Stimulated activated CD8-positive, alpha-beta memory T cell treated with anti-CD3 and anti-CD28 coated beads, Interleukin-15, amount 100 ng/mL, for 1 hour (primary cell): ENCODE data around the gene XAB2.

Experiments
- DNase-seq: peaks from one replicate; pipeline ENCODE4 v3.0.0-alpha.2; 2020; ENCODE audit warnings: low read depth

The XAB2 gene

DNA sequence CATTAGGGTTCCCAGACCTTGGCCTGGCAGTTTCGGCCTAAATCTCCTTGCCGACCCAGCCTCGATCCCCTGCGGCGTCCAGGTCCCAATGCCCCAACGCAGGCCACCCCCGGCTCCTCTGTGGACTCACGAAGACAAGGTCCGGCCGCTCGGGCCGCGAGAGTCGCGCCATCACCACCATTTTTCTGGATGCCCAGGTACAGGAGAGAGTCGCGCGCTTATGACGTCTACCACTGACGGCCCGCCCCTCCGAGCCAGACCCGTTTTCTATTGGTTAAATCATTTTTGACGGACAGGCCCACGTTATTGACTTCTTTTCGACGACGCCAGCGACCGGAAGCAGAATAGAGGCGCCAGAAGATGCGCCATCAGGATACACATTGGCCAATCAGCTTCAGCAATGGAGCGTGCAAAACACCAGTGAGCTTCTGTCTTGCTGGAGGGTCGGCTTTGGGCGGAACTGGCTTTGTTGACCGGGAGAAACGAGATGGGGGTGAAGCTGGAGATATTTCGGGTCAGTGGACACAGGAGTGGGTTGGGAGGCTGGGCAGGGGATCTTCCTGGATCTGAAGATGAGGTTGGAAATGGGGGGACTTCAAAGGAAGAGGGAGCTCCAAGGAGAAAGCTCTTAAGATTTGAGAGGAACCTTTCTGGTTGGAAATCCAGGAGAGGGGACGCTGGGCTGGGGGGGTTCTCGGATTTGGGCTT lies at the start of gene XAB2, which contains the start of gene PET100:
XAB2 (minus strand) TSS at position 199 of the 708 bp plus-strand sequence; CDS start at position 181, 18 bp downstream.
PET100 (plus strand) TSS at position 447 of the 708 bp plus-strand sequence; CDS start at position 488, 41 bp downstream.
- DNase-seq: peak; percentile 89

DNA sequence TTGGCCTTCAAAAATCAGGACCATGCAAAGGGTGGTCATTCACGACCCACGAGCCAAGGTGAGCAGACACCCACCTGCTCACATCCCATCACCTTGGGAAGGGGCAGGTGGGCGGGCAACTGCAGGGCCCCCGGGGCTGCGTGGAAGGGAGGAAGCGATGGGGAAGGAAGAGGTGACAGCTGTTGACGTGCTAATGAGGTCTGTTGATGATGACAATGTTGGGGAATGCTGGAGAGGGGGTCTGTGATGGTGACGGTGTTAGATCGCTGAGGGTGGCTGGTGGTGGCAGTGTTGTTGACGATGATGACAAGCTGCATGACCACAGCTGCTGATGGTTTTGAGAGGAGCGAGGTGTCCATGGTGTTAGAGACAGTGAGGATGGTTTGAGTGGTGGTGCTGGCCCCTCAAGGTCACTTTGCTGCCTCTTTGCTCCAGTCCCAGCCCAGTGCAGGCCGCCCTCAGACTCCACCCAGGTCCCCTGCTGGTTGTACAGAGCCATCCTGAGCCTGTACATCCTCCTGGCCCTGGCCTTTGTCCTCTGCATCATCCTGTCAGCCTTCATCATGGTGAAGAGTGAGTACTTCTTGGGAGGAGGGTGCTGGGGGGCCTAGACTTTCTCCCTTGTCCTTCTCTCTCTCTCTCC lies 48.4 kb upstream of the XAB2 start:
- DNase-seq: no peak

DNA sequence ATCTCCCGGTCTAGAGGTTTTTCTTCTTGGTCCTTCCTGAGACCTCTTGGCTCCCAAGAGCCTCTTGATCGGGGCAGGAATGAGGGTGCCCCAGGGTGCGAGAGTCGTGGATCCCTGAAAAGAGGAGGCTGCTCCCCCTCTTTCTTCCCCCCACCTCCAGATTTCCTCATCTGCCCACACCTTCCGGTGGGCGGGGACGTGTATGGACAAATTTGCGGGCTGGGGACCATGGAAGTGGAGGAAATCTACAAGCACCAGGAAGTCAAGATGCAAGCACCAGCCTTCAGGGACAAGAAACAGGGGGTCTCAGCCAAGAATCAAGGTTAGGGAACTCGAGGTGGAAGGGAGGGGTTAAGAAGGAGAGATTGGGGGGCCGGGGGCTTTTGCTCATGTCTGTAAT lies 47.5 kb upstream of the XAB2 start, which contains the start of gene MCEMP1:
MCEMP1 (plus strand) TSS at position 237 of the 400 bp plus-strand sequence; CDS start at position 268, 31 bp downstream.
- no peak for DNase-seq

DNA sequence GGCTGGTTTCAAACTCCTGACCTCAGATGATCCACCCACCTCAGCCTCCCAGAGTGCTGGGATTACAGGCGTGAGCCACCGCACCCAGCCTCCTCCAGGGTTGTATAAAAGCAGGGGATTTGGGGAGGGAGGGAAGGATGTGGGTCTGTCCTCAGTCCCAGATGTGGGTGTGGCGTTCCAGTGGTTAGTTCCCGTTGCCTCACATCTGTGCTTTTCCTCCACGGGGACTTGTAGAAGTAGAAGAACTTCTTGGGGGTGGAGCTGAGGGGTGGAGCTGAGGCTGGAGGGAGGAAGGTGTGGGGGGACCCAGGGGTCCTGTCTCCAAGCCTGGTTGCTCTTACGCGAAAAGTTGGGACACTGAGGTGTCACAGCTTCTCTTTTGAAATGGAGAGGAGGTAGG lies 47.0 kb upstream of the XAB2 start:
- no peak for DNase-seq

DNA sequence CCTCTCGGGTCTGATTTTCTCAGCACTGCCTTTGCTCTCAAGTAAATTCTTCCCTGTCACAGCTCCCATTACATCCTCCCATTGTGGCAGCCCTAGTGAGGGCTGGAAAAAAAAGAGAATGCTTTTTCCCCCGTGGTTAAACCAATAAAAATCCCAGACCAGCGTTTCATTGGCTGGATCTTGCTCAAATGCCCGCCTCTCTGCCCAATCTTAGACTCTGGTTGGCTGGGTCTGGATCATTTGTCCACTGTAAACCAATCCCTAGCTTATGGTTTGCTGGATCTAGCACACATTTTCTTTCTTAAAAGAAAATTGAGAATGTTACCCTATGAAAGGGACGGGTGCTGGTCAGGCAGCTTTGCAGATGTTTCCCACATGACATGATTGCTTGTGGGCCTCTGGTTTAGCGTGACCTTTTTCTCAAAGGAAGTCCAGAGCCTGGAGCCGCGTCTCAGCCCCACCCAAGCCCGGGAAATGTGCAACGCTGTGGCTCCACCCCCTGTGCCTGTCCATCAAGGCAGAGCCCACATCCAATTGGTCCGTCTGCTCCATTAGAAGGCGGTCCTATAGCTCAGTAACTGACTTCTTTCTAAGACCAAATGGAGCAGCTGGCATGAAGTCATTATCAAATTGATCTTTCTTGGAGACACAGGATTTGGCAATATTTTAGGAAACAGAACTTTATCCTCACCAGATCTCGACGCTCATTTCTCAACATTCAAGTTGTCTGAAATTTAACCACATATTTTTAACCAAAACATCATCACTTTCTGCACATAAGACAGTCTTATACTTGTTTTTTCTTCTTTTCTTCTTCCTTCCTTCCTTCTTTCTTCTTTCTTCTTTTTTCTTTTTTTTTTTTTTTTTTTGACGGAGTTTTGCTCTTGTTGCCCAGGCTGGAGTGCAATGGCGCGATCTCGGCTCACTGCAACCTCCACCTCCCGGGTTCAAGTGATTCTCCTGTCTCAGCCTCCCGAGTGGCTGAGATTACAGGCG lies 45.0 kb upstream of the XAB2 start:
- DNase-seq: no peak

DNA sequence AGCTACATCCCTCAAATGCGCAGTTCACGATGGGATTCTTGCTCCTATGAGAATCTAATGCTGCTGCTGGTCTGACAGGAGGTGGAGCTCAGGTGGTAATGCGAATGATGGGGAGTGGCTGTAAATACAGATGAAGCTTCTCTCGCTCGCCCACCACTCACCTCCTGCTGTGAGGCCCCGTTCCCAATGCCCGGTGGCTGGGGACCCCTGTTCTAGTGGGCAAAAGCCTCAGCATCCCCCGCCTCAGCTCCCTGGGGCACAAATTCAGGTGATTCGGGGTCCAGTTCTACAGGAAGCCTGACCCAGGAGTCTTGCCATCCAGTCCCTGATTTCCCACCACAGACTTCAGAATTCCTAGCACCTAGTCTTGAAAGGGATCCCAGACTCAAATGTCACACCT lies 43.2 kb upstream of the XAB2 start:
- DNase-seq: no peak

DNA sequence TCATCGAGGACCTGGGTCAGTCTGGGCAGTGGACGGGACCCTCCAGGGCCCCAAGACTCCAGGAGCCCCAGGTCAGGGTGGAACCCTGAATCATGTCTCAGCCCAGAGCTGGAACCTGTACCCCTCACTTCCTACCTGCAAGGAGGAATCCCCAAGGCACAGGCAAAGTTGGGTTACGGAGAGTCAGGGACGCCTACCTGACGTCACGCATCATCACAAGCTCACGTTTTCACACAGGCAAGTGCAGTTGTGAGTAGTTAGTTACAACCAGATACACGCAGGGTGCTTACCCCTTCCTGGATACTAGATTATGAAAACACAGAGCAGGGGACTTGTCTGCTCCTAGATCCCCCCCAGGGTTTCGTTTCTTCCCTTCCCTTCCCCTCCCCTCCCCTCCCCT lies 41.4 kb upstream of the XAB2 start:
- no peak for DNase-seq

DNA sequence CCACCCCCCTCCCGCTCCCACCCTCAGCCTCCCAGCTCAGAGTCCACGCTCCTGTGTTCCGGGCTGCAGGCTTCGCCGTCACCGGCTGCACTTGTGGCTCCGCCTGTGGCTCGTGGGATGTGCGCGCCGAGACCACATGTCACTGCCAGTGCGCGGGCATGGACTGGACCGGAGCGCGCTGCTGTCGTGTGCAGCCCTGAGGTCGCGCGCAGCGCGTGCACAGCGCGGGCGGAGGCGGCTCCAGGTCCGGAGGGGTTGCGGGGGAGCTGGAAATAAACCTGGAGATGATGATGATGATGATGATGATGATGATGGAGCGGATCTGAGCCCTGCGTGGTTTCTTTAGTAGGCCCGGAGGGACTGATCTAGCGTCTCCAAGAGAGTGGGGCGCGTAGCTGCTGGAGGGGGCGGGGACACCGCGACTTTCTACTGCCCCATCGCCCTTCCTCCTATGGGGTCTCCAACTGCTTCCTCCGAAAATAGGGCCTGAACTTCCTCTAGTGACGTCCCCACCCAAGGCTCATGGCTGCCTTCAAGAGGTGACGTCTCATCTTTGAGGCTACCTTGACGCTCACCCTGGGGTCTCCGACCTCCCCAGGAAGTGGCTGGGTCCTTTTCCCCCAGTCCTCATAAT lies 40.9 kb upstream of the XAB2 start:
- DNase-seq: no peak

DNA sequence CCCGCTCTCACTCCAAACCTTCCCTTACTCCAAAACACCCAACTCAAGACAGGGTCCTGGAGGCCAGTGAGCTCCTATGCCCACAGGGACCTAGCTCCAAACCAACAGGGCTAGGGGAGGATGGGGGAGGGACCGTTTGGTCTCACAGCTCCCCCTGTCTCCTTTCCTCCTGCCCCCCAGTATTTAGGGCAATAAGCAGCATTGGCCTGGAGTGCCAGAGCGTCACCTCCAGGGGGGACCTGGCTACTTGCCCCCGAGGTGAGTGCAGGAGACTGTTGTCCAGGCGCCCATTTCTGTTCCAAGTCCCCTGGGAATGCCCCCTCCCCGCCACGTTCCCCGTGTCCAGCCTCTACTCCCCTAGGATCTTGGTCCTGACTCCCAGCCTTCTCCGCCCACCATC lies 40.3 kb upstream of the XAB2 start:
- DNase-seq: no peak

DNA sequence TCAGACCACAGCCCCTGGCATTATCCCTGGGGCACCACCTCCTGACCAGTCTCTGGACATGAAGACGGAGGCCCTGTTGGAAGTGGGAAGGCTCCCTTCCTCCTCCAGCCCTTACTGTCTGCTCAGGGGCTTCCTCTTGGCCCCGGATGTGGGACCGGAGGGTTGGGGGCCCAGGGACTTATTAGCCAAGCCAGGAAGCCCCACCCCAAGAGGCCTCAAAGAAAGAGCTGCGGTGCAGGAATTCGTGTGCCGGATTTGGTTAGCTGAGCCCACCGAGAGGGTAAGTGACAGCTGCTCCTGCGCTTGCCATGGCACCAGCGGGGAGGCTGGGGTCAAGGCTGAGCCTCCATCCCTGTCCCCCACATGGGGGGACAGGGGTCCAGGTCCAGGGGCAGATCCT lies 39.5 kb upstream of the XAB2 start, which contains the start of gene RETN:
RETN (plus strand) TSS at position 208 of the 400 bp plus-strand sequence. CDS start 278 bp downstream, outside the sequence.
- DNase-seq: no peak

DNA sequence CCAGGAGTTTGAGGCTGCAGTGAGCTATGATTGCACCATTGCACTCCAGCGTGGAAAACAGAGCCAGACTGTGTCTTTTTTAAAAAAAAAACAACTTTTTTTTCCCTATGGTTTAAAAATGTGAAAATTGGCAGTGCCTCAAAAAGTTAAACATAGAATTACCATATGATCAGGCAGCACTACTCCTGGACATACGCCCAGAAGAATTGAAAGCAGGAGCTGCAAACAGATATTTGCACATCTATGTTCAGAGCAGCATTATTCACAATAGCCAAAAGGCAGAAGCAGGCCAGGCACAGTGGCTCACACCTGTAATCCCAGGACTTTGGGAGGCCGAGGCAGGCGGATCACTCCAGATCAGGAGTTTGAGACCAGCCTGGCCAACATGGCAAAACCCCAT lies 35.7 kb upstream of the XAB2 start:
- no peak for DNase-seq

DNA sequence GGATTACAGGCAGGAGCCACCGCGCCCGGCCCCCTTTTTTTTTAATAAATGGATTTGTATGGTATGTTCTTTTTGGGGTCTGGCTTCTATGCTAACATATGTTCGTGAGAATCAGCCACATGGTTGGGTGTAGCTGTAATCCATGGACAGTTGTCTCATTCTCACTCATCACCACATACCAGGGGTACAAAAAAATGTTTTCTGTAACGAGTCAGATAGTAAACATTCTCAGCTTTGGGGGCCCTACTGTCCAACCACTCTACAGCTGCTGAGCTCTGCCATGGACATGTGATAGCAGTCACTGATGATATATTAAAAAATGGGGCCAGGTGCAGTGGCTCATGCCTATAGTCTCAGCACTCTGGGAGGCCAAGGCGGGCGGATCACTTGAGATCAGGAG lies 34.4 kb upstream of the XAB2 start:
- DNase-seq: no peak

DNA sequence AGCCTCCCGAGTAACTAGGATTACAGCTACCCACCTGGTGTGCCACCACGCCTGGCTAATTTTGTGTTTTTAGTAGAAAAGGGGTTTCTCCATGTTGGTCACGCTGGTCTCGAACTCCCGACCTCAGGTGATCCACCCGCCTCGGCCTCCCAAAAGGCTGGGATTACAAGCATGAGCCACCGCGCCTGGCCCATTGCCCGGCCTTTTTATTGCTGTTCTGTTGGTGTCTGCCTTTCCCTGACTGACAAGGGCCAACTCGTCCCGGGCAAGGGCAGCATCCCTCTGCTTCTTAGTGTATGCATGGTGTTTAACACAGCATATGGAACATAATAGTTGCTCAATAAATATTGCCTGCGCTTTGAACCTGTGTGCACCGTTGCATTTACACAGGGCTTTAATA lies 33.3 kb upstream of the XAB2 start:
- DNase-seq: no peak

DNA sequence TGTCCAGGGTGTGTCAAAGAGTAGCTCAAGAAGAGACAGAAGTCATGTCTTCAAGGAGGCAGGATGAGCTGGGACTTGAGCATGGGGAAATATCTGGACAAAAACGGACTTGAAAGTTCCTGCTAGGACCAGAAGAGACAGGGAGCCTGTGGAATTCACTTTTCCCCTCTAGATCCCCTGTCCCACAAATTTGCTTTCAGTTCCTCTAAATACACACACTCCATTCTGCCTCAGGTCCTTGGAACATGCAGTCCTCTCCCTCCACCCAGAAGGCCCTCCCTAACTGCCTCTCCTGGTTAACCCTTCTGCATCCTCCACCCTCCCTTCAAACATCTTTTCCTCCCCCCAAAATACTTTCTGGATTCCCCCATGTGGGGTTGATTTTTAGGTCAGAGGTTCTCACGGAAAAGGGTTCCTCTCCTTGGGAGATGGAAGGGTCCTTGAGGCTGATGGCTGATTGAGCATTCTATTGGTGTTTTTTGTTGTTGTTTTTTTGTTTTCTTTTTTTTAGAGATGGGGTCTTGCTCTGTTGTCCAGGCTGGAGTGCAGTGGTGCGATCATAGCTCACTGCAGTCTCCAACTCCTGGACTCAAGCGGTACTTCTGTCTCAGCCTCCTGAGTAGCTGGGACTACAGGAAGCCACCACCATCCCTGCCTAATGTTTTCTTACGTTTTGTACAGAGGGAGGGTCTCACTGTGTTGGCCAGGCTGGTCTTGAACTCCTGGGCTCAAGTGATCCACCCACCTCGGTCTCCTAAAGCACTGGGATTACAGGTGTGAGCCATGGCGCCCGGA lies 32.6 kb upstream of the XAB2 start:
- DNase-seq: no peak

DNA sequence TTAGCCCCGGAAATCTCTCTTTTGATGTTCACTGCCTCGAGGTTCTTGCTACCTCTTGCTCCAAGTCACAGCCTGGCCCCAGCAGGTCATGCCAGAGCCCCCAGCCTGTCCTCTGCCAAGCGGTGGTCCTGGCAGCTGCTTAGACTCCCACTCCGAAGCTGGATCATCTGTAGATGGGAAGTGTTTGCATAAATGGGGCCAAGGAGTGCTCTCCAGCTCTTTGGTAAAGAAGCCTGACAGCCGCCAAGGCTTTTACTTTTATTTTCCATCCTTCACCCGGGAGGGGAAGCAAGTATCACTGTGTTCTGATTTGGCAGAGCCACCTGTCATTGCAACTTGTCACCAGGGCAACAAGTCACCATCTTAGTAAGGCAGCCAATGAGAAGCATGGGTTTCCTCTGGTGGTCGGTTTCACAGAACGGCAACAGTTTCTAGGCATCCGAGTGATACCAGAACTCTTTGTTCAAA lies 28.9 kb upstream of the XAB2 start:
- no peak for DNase-seq

DNA sequence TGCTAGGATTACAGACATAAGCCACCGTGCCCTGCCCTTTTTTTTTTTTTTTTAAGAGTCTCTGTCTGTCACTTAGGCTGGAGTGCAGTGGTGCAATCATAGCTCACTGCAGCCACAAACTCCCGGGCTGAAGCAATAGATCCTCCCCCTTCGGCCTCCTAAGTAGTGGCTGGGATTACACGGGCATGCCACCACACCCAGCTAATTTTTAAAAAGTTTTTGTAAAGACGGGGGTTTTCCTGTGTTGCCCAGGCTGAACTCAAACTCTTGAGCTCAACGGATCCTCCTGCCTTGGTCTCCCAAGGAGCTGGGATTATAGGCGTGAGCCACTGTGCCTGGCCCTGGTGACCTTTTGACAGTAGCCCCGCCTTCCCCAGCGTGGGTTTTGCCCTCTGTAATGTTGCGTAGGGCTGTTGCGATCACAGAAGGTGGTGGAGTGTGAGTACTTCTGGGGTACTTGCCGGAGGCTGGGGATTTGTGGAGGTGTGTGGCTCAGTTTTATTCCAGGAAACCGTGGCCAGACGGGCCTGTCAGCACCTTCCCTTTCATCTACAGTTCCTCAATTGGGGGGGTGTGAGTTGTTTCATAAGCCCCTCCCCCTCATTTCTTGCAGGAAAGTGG lies 27.9 kb upstream of the XAB2 start:
- no peak for DNase-seq

DNA sequence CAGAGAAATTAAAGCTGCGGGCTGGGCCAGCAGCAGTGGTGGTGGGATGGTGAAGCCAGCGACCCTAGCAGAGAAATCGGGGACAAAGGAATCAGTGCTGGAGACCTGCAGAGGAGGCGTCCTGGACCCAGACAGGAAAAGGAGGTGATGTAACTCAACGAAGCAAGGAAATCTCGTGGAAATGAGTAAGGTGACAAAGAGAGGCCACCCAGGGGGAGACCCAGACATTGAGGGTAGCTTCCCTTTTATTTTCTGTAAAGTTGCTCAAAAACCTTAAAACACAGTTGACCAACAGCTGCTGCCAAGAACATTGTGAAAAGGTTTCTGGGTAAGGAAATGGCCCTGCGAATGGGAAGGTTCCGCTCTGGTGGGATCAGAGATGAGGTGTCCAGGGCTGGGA lies 26.2 kb upstream of the XAB2 start:
- DNase-seq: no peak

DNA sequence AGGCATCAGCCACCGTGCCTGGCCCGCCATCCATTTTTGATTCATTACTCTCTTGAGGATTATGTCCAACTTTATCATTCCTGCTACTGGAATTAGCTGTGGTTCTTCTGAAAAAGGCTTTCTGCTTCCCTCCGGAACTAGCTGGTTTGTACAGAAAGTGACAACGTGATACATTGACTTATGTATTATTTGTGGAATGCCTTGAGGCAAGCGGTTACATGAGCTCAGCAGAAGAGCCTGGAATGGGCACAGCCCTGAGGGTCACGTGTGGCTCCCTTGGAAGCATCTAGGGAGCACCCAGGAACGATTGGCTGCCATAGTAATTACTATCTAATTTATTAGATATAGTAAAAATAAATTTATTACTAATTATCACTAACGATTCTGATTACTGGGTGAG lies 25.1 kb upstream of the XAB2 start:
- no peak for DNase-seq

DNA sequence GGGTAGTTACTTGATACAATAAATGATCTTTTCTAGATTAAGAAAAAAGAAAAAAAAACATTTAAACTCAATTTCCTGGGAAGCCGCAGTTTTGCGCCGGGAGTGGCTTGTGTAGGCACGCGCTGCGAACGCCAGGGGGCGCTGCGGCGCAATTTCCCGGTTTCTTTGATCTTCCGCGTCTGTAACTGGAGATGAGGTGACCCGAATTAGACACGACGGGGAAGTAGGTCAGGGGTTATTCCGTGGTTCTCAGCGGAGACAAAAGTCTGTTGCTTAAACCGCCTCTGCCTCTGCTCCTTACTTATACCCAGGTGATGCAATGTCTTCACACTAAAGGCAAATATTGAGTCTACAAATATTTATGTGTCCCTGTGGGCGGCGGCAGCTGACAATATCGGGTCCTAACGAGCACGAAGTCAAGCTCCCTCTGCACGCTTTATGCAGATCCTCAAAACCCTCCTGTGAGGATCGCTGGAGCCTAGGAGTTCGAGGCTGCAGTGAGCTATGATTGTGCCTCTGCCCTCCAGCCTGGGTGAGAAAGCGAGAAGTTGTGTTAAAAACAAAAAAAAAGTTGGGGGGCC lies 22.8 kb upstream of the XAB2 start:
- DNase-seq: peak; percentile 76

DNA sequence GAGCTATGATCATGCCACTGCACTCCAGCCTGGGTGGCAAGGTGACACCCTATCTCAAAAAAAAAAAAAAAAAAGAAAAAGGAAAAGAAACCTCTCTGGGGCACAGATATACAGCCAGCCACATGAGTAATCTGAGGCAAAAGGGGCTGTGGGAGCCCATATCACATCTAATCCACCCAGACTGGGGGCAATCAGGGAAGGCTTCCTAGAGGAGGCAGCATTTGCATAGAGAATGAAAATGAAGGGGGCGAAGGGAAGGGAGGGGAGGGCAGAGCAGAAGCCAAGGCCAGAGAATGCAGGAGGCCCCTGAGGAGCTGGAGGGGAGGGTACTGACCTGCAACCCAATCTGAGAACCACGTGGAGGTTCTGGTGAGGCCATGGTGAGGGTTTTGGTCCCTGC lies 20.8 kb upstream of the XAB2 start:
- no peak for DNase-seq
